GM23248 (cell line): Measurements from ENCODE around the gene TBX18. TPM values are rescaled to one million over a fixed set of nuclear protein-coding genes. Genes with fewer than 3 reads are reported as not detected.

ENCODE experiments used
- DNase-seq: peaks from one replicate; pipeline ENCODE4 v3.0.0-alpha.2; 2015
- H2AFZ ChIP-seq: fragments of 200-600 bp; sonication (generic); 2 replicates; pipeline ENCODE4 v1.6.1; 2016; ENCODE audit warnings: antibody characterized with exemption
- H3F3A ChIP-seq: fragments of 200-600 bp; sonication (generic); 2 replicates; pipeline ENCODE4 v1.6.1; 2016; ENCODE audit warnings: mild to moderate bottlenecking, antibody characterized with exemption, mixed run types; ENCODE audit not compliant: insufficient read depth
- H3K27ac ChIP-seq: fragments of 200-600 bp; sonication (generic); 2 replicates; pipeline ENCODE4 v1.5.1; 2016; ENCODE audit warnings: mild to moderate bottlenecking
- H3K27me3 ChIP-seq: fragments of 200-600 bp; sonication (generic); replicated peaks from 2 replicates; pipeline ENCODE4 v1.6.1; 2016; ENCODE audit warnings: mild to moderate bottlenecking; ENCODE audit not compliant: insufficient read depth
- H3K36me3 ChIP-seq: fragments of 200-600 bp; sonication (generic); 2 replicates; pipeline ENCODE4 v1.6.1; 2016; ENCODE audit warnings: low read depth, mild to moderate bottlenecking
- H3K4me1 ChIP-seq: fragments of 200-600 bp; sonication (generic); 2 replicates; pipeline ENCODE4 v1.6.1; 2016; ENCODE audit warnings: mild to moderate bottlenecking; ENCODE audit not compliant: insufficient read depth
- H3K4me2 ChIP-seq: fragments of 200-600 bp; sonication (generic); one replicate; pipeline ENCODE4 v1.6.1; 2016; ENCODE audit warnings: mild to moderate bottlenecking; ENCODE audit not compliant: unreplicated experiment
- H3K4me3 ChIP-seq: fragments of 200-600 bp; sonication (generic); 2 replicates; pipeline ENCODE4 v1.5.1; 2016; ENCODE audit warnings: mild to moderate bottlenecking
- H3K79me2 ChIP-seq: fragments of 200-600 bp; sonication (generic); 2 replicates; pipeline ENCODE4 v1.6.1; 2016; ENCODE audit warnings: mild to moderate bottlenecking; ENCODE audit not compliant: insufficient read depth
- H3K9ac ChIP-seq: fragments of 200-600 bp; sonication (generic); 2 replicates; pipeline ENCODE4 v1.6.1; 2016; ENCODE audit warnings: mild to moderate bottlenecking
- H3K9me2 ChIP-seq: fragments of 200-600 bp; sonication (generic); 2 replicates; pipeline ENCODE4 v1.6.1; 2016; ENCODE audit warnings: mixed run types, mild to moderate bottlenecking, moderate library complexity; ENCODE audit not compliant: insufficient read depth
- H3K9me3 ChIP-seq: fragments of 200-600 bp; sonication (generic); one replicate; pipeline ENCODE4 v1.6.1; 2017; ENCODE audit warnings: low read depth
- H4K20me1 ChIP-seq: fragments of 200-600 bp; sonication (generic); 2 replicates; pipeline ENCODE4 v1.6.0; 2016; ENCODE audit not compliant: insufficient read depth
- EZH2 ChIP-seq: fragments of 200-600 bp; sonication (generic); IDR thresholded peaks from 2 replicates; pipeline ENCODE4 v1.6.1; 2018; ENCODE audit warnings: antibody characterized with exemption, mild to moderate bottlenecking; ENCODE audit not compliant: insufficient read depth, poor library complexity, severe bottlenecking
- EZH2phosphoT487 ChIP-seq: fragments of 200-600 bp; sonication (generic); IDR thresholded peaks from 2 replicates; pipeline ENCODE4 v1.6.1; 2018; ENCODE audit warnings: antibody characterized with exemption, moderate library complexity, mild to moderate bottlenecking, low read depth; ENCODE audit not compliant: insufficient read depth
- WGBS, 2 experiments: methylation state at CpG; one replicate each; pipeline ENCODE4 v1.1.6; 2015 to 2017; ENCODE audit warnings: low lambda C conversion rate in 2 of 2, low coverage in 1 of 2; ENCODE audit errors: missing lambda C conversion rate in 2 of 2; 5-methylcytosine and 5-hydroxymethylcytosine counted together
- in situ Hi-C: fragments of 300-500 bp; cut with MboI; formaldehyde crosslinking; loops from 2 replicates; pipeline ENCODE4 v1.15.0; 2020
- polyA plus RNA-seq: library from polyadenylated mRNA; unstranded; fragments of >200 nt; fragmentation: Nextera tagmentation; extraction: Ambion mirVana; gene quantifications from 2 replicates; pipeline ENCODE4 v1.2.1, GENCODE V29; 2016
- total RNA-seq: library from RNA; depleted of rRNA; stranded (reverse); fragments of >200 nt; shearing (Covaris generic); gene quantifications from 2 replicates; pipeline ENCODE4 v1.2.3, GENCODE V29; 2014

The TBX18 gene
- total and polyA plus RNA-seq, 2 experiments from 2014 or later: 5.7 to 16.2 TPM

DNA sequence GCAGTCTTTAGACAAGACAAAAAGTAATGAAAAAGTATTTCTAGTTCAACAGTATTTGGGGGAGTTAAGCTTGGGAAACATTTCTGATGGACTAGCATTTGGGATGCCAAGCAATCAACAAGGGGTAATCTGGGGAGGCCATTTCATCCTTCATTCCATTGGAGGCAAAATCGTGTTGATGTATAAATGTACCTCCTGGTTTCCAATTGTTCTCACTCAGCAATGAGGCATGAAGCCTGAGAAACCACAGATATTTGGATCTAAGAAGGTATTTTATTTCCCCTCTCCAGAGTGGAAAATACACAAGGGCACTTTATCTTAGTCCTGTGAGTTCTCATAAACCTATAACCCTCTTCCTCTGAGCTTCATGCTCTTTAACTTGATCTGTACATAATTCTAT, 68.2 kb downstream of the TBX18 start:
- TF ChIP-seq EZH2 (no peak), EZH2phosphoT487 (no peak)
- WGBS, 2 experiments: 5% methylated on average over 1 of the region's 1 CpG
- Histone ChIP-seq H3K27ac (no peak overlapping the region), H2AFZ (no peak overlapping the region), H3K9ac (no peak overlapping the region), H3K9me3 (no peaks in the 10 kb centered on the region), H3K4me3 (no peak overlapping the region), H3K27me3 (no peaks in the 10 kb centered on the region), H3K79me2 (no peaks in the 10 kb centered on the region), H3K36me3 (no peaks in the 10 kb centered on the region), H3K4me2 (no peak overlapping the region), H4K20me1 (no peaks in the 10 kb centered on the region), H3F3A (no peaks in the 10 kb centered on the region), H3K4me1 (no peaks in the 10 kb centered on the region; the same call in 1 of the 2 replicates), H3K9me2 (no peaks in the 10 kb centered on the region)
- in situ Hi-C loops: no loop called here
- DNase-seq: peak; percentile 18

DNA sequence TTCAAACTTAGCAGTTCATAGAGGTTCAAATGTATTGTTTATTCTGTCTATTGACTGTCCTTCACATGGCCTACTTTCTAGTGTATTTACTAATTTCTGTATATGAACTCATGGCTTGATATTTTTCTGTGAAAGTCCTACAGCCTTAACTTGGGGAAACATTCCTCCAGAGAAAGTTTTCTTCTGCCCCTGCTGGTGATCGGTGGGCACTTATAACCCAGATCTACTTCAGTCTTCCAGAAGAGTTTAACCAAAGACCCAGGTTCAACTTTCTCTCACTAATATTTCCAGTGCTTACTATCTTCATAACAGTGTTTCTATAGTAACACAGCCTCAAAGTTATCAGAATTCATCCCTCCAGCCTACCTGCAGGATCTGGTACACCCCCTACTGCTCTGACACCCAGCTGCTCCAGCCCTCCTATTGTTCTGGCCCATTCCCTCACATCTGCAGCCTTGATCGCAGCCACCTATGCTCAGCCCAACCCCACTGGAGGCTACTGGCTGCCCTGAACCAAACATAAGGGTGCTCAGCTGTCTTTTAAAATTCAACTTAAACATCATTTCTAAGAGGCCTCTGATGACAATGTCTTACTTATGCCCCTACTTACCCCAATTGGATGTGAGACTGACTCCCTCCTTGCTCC, 72.3 kb downstream of the TBX18 start:
- no peaks in the 10 kb centered on the region for H3K9me3 ChIP-seq
- no peak overlapping the region for H2AFZ ChIP-seq
- peaks cover 15% of the 10 kb centered on the region; the same call in 1 of the 2 replicates for H3F3A ChIP-seq
- no peak overlapping the region for H3K4me2 ChIP-seq
- DNase-seq: no peak
- no peak overlapping the region for H3K9ac ChIP-seq
- no peaks in the 10 kb centered on the region for H4K20me1 ChIP-seq
- in situ Hi-C loops: no loop called here
- H3K9me2 ChIP-seq: no peaks in the 10 kb centered on the region
- H3K27me3 ChIP-seq: no peaks in the 10 kb centered on the region
- no peak overlapping the region for H3K4me3 ChIP-seq
- TF ChIP-seq EZH2: no peak
- TF ChIP-seq EZH2phosphoT487: no peak
- H3K27ac ChIP-seq: no peak overlapping the region
- WGBS, 2 experiments: 94 to 100% methylated on average over 2 of the region's 2 CpGs
- H3K4me1 ChIP-seq: peaks cover 13% of the 10 kb centered on the region
- H3K36me3 ChIP-seq: no peaks in the 10 kb centered on the region
- H3K79me2 ChIP-seq: no peaks in the 10 kb centered on the region

DNA sequence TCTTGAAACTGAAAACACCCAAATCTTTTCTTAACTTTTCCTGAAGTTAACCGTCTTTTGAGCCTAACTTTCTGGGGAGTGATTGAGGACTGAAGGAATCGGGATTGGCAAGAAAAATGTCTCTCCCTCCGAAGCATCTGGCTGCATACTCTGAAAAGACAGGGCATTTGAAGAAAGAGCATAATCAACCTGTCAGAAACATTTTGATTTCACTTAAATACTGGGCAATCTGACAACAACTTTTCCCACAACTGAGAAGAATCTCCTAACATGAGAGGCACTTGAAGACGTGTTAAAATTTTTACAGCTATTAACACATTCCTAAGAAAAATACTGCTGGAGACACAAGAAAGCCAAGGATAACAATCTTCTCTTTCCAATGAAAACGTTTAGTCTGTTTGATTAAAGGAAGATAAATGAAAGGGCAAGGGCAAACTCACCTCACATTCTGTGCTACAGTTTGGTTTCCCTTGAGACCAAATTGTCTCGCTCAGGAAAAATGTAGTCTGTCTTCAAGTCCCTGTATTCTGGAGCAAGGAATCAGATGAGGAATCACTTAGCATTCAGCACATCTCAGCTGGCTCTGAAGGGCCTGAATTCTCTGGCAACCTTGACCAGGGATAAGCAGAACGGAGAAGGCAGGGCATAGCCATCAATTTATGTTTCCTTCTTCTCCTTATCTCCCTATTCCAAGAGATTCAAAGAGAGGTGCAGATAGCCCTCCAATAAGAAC, 76.1 kb downstream of the TBX18 start:
- no peak overlapping the region for H3K9ac ChIP-seq
- peak overlapping the region; percentile 32 for H3K4me2 ChIP-seq
- H4K20me1 ChIP-seq: no peaks in the 10 kb centered on the region
- H3K36me3 ChIP-seq: no peaks in the 10 kb centered on the region
- peak overlapping the region; percentile 75; the same call in 1 of the 2 replicates for H2AFZ ChIP-seq
- DNase-seq: peak; percentile 29
- H3K27me3 ChIP-seq: no peaks in the 10 kb centered on the region
- H3K27ac ChIP-seq: no peak overlapping the region
- TF ChIP-seq EZH2phosphoT487: 0 out of 2 replicates have a peak, but pooled peaks have one; percentile 36
- TF ChIP-seq EZH2: no peak
- no peaks in the 10 kb centered on the region for H3K79me2 ChIP-seq
- 18 to 22% methylated on average over 7 of the region's 7 CpGs for WGBS, 2 experiments
- 0 out of 2 replicates have a peak overlapping the region, but pooled peaks have one; percentile 37 for H3K4me3 ChIP-seq
- H3K4me1 ChIP-seq: peaks cover 13% of the 10 kb centered on the region; the same call in 1 of the 2 replicates
- H3K9me2 ChIP-seq: no peaks in the 10 kb centered on the region
- in situ Hi-C loops: no loop called here
- no peaks in the 10 kb centered on the region for H3K9me3 ChIP-seq
- peaks cover 16% of the 10 kb centered on the region; the same call in 1 of the 2 replicates for H3F3A ChIP-seq

GRCh38 chr6:84687431-84687830, 77.0 kb downstream of the TBX18 start:
- WGBS, 2 experiments: 31 to 34% methylated on average over 7 of the region's 7 CpGs
- Histone ChIP-seq H3K4me2 (peak overlapping the region; percentile 42), H4K20me1 (no peaks in the 10 kb centered on the region), H3F3A (peaks cover 16% of the 10 kb centered on the region; the same call in 1 of the 2 replicates), H3K27me3 (no peaks in the 10 kb centered on the region), H2AFZ (peak overlapping the region; percentile 75), H3K27ac (no peak overlapping the region), H3K4me3 (peak overlapping the region; percentile 37; the same call in 1 of the 2 replicates), H3K9ac (peak overlapping the region; percentile 13; the same call in 1 of the 2 replicates), H3K9me3 (no peaks in the 10 kb centered on the region), H3K4me1 (peaks cover 13% of the 10 kb centered on the region; the same call in 1 of the 2 replicates), H3K79me2 (no peaks in the 10 kb centered on the region), H3K36me3 (no peaks in the 10 kb centered on the region), H3K9me2 (no peaks in the 10 kb centered on the region)
- DNase-seq: peak; percentile 43
- TF ChIP-seq EZH2phosphoT487 (no peak), EZH2 (no peak)
- in situ Hi-C loops: no loop called here
